IPS-20b (cell line): ENCODE measurements around the gene ABCB9.
A peak's percentile ranks its signal among the peaks of the same experiment; 100 is the strongest.
"Not testable (repeated sequence)": the region's sequence is repeated elsewhere in the genome, so short reads cannot be mapped to it uniquely, and the experiment has no call there.

Source experiments
- H3K27ac ChIP-seq: one replicate; pipeline ENCODE4 v1.5.1; 2013; ENCODE audit warnings: low read length
- H3K27me3 ChIP-seq: 2 replicates; pipeline ENCODE4 v1.6.1; 2013; ENCODE audit warnings: mild to moderate bottlenecking, low read length, inconsistent platforms; ENCODE audit not compliant: insufficient read depth
- H3K36me3 ChIP-seq: 2 replicates; pipeline ENCODE4 v1.6.1; 2013; ENCODE audit warnings: low read depth, mild to moderate bottlenecking, inconsistent platforms, low read length, moderate library complexity; ENCODE audit not compliant: insufficient read depth
- H3K4me1 ChIP-seq: 2 replicates; pipeline ENCODE4 v1.6.1; 2013; ENCODE audit warnings: mild to moderate bottlenecking, control low read depth, inconsistent platforms, low read length, moderate library complexity; ENCODE audit not compliant: insufficient read depth
- H3K4me3 ChIP-seq: 2 replicates; pipeline ENCODE4 v1.5.1; 2013; ENCODE audit warnings: mild to moderate bottlenecking, low read length, inconsistent platforms
- H3K9ac ChIP-seq: 2 replicates; pipeline ENCODE4 v1.6.1; 2013; ENCODE audit warnings: low read depth, mild to moderate bottlenecking, inconsistent platforms, low read length, moderate library complexity
- H3K9me3 ChIP-seq: 2 replicates; pipeline ENCODE4 v1.6.1; 2013; ENCODE audit warnings: mild to moderate bottlenecking, low read depth, low read length, inconsistent platforms; ENCODE audit not compliant: insufficient read depth

ABCB9 gene

GRCh38 chr12:122894193-122895121 lies 71.8 kb downstream of the ABCB9 start:
- Histone ChIP-seq H3K27ac (no peak overlapping the region), H3K36me3 (no peaks in the 10 kb centered on the region), H3K27me3 (peaks cover 50% of the 10 kb centered on the region), H3K4me3 (peak overlapping the region; percentile 86), H3K9ac (peak overlapping the region; percentile 87; the same call in 1 of the 2 replicates), H3K4me1 (peaks cover 33% of the 10 kb centered on the region; the same call in 1 of the 2 replicates), H3K9me3 (no peaks in the 10 kb centered on the region)

GRCh38 chr12:122893208-122894153 lies 72.8 kb downstream of the ABCB9 start:
- no peak overlapping the region for H3K4me3 ChIP-seq
- H3K27me3 ChIP-seq: peaks cover 43% of the 10 kb centered on the region

GRCh38 chr12:122892724-122893123 lies 73.5 kb downstream of the ABCB9 start:
- H3K36me3 ChIP-seq, H3K9me3 ChIP-seq: not testable (repeated sequence)
- H3K9ac ChIP-seq: peak overlapping the region; percentile 65; the same call in 1 of the 2 replicates
- peaks cover 39% of the 10 kb centered on the region for H3K4me1 ChIP-seq
- H3K27me3 ChIP-seq: peaks cover 44% of the 10 kb centered on the region
- H3K4me3 ChIP-seq: peak overlapping the region; percentile 53; the same call in 1 of the 2 replicates
- peak overlapping the region; percentile 17 for H3K27ac ChIP-seq

More at GRCh38 chr12:122893208-122894153, 72.8 kb downstream of the ABCB9 start:
- H3K27ac ChIP-seq: no peak overlapping the region
- no peak overlapping the region for H3K9ac ChIP-seq
- peaks cover 36% of the 10 kb centered on the region; the same call in 1 of the 2 replicates for H3K4me1 ChIP-seq
- no peaks in the 10 kb centered on the region for H3K36me3 ChIP-seq
- no peaks in the 10 kb centered on the region for H3K9me3 ChIP-seq

GRCh38 chr12:122891661-122892525 lies 74.4 kb downstream of the ABCB9 start:
- Histone ChIP-seq H3K4me3 (peak overlapping the region; percentile 53), H3K4me1 (peaks cover 43% of the 10 kb centered on the region), H3K36me3 (no peaks in the 10 kb centered on the region), H3K9me3 (no peaks in the 10 kb centered on the region), H3K9ac (peak overlapping the region; percentile 65), H3K27ac (peak overlapping the region; percentile 39), H3K27me3 (peaks cover 46% of the 10 kb centered on the region)

GRCh38 chr12:122889761-122890520 lies 76.3 kb downstream of the ABCB9 start:
- no peak overlapping the region for H3K9ac ChIP-seq
- H3K36me3 ChIP-seq: no peaks in the 10 kb centered on the region
- H3K4me3 ChIP-seq: no peak overlapping the region; the same call in 1 of the 2 replicates
- peaks cover 40% of the 10 kb centered on the region for H3K4me1 ChIP-seq
- H3K27ac ChIP-seq: no peak overlapping the region
- no peaks in the 10 kb centered on the region for H3K9me3 ChIP-seq
- H3K27me3 ChIP-seq: peaks cover 26% of the 10 kb centered on the region

- Histone ChIP-seq H3K36me3 (no peaks in the 10 kb centered on the region), H3K27me3 (peaks cover 14% of the 10 kb centered on the region; the same call in 1 of the 2 replicates), H3K4me3 (no peak overlapping the region), H3K4me1 (peaks cover 31% of the 10 kb centered on the region), H3K9me3 (no peaks in the 10 kb centered on the region), H3K9ac (no peak overlapping the region), H3K27ac (no peak overlapping the region)
Measured at GRCh38 chr12:122888232-122888752, 78.0 kb downstream of the ABCB9 start.

- H3K9me3 ChIP-seq: no peaks in the 10 kb centered on the region
- H3K4me3 ChIP-seq: no peak overlapping the region
- H3K9ac ChIP-seq: no peak overlapping the region
- no peaks in the 10 kb centered on the region for H3K36me3 ChIP-seq
- peaks cover 29% of the 10 kb centered on the region for H3K4me1 ChIP-seq
- no peak overlapping the region for H3K27ac ChIP-seq
- H3K27me3 ChIP-seq: peaks cover 14% of the 10 kb centered on the region; the same call in 1 of the 2 replicates
Measured at GRCh38 chr12:122887819-122888212, 78.4 kb downstream of the ABCB9 start.

- H3K9ac ChIP-seq: no peak overlapping the region
Measured at GRCh38 chr12:122886851-122887818, 79.1 kb downstream of the ABCB9 start.

GRCh38 chr12:122886161-122886560 lies 80.1 kb downstream of the ABCB9 start:
- Histone ChIP-seq H3K9me3 (no peaks in the 10 kb centered on the region), H3K36me3 (no peaks in the 10 kb centered on the region), H3K4me1 (peaks cover 17% of the 10 kb centered on the region), H3K27me3 (peaks cover 24% of the 10 kb centered on the region), H3K4me3 (no peak overlapping the region), H3K9ac (no peak overlapping the region), H3K27ac (no peak overlapping the region)

More at GRCh38 chr12:122886851-122887818, 79.1 kb downstream of the ABCB9 start:
- no peaks in the 10 kb centered on the region for H3K9me3 ChIP-seq
- no peaks in the 10 kb centered on the region for H3K36me3 ChIP-seq
- H3K27ac ChIP-seq: no peak overlapping the region
- H3K4me1 ChIP-seq: peaks cover 23% of the 10 kb centered on the region
- H3K4me3 ChIP-seq: no peak overlapping the region
- H3K27me3 ChIP-seq: peaks cover 16% of the 10 kb centered on the region; the same call in 1 of the 2 replicates
